ENCODE measurements around the gene EFR3B.
A peak's percentile ranks its signal among the peaks of the same experiment; 100 is the strongest.

EFR3B gene

DNA sequence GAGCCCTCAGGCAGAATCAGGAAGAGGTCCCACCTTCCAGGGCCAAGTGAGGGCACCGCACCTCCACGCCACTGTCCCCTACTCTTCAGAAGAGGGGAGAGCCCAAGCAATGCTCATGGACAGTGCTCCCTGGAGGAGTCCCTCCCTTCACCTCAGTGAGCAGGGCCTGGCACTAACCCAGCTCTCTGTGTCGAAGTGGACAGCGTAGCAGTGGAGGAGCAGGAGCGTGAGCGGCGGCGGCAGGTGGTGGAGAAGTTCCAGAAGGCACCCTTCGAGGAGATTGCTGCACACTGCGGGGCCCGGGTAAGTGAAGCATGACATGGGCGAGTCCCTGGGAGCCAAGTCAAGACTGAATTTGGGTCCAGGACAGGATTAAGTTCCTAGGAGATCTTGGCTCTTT, 109.8 kb downstream of the EFR3B start:
- Mint-ChIP-seq H3K9me3 (no peaks in the 10 kb centered on the region), H3K27me3 (ENCODE audit: low read depth, poor library complexity) (peaks cover under 1% of the 10 kb centered on the region), H3K4me1 (no peaks in the 10 kb centered on the region), H3K4me3 (no peak overlapping the region), H3K36me3 (ENCODE audit: low read depth) (peaks cover 33% of the 10 kb centered on the region), H3K27ac (no peak overlapping the region)
- DNase-seq: no peak
- TF ChIP-seq CTCF (IDR thresholded peaks at IDR 0.05): no peak

DNA sequence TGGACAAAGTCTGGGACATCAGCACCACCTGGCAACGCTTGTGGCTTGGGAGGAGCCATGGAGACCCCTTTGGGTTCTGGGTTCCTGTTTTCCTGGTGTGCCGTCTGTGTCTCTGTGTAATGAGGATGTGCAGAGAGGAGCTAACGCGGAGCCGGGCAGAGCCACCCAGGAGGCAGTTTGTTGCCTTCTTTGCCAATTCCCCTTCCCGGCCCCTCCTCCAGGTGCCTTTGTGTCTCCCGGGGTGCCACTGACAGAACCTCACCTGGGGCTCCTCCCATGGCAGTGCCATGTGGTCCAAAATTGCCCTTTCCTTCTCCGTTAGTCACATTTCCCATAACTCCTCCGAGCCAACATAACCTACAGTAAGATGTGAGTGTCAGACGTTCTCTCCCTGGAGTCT, 113.5 kb downstream of the EFR3B start:
- DNase-seq: no peak
- Mint-ChIP-seq H3K9me3 (no peaks in the 10 kb centered on the region), H3K36me3 (ENCODE audit: low read depth) (peaks cover 15% of the 10 kb centered on the region), H3K4me1 (peaks cover 9% of the 10 kb centered on the region), H3K27me3 (ENCODE audit: low read depth, poor library complexity) (peaks cover 3% of the 10 kb centered on the region), H3K4me3 (no peak overlapping the region), H3K27ac (no peak overlapping the region)
- no peak for TF ChIP-seq CTCF (IDR thresholded peaks at IDR 0.05)

DNA sequence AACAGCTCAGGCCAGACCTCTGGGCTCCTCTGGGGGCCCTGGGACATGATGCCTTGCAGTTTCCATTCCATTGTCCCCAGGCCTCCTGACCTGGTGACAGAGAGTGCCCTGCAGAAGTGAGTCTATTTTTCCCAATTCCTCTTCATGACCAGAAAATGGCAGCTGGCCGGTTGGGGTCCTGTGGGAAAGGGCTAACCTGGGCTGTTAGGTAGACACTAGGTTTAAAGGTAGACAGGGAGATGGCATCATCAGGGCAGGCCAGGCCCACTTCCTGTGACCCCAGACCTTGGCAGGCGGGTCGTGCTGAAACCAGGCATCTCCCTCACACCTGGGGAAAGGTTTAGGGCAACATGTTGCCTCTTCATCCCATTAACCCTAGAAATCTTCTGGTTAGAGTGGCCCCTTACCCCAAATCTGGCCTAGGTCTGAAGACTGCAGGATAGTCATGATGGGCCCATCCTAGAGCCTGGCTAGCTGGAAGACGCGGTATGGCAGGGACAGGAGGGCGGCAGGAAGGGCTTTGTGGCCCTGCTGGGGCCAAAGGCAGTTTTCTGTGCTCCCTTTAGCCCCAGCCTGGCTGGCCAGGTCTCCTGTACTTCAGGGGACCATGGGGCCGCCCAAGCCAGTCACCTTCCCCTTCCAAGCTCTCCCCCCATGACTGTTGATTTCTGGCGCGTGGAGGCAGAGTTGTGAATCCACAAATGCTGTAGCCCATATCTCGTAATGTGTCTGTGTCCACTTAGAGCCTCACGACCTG, 116.4 kb downstream of the EFR3B start:
- Mint-ChIP-seq H3K36me3 (ENCODE audit: low read depth) (peaks cover 15% of the 10 kb centered on the region), H3K4me3 (no peak overlapping the region), H3K4me1 (peaks cover 9% of the 10 kb centered on the region), H3K27me3 (ENCODE audit: low read depth, poor library complexity) (peaks cover 8% of the 10 kb centered on the region), H3K27ac (peak overlapping the region; percentile 59), H3K9me3 (no peaks in the 10 kb centered on the region)
- no peak for DNase-seq
- TF ChIP-seq CTCF (IDR thresholded peaks at IDR 0.05): no peak

DNA sequence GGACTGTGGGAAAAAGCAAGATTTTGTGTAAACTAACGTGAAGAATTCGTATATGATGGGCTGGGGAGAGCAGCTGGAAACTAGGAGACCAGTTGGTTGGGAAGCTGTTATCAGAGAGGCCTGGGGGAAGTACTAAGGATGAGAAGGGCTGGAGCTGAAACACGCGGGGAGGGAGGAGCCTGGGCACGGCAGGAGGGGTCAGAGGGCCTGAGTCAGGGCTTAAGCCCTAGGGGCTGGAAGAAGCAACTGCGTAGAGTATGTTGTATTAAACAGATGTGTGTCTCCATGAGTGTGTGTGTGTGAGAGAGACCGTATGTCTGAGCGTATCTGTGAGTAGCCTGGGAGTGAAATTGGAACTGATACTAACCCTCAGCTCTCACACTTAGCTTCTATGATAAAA, 118.1 kb downstream of the EFR3B start:
- DNase-seq: peak; percentile 31

DNA sequence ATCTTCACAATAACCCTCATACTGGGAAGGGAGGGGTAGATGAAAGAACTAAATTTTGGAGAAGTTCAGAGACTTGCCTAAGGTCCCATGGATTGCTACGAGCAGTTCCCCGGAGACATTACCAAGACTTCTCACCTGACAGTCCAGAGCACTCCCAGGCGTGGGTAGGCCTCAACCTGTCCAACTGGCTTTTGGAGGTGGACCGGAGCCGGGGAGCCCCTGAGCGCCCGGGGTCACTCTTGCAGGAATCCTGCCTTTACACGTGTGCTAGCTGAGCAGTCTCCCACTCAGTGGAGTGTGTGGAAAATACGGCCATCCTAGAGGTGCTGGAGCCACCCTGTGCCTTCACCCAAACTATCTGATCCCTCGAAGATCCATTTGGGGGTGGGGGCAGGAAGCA, 118.5 kb downstream of the EFR3B start:
- H3K27ac Mint-ChIP-seq: peak overlapping the region; percentile 42
- TF ChIP-seq CTCF (IDR thresholded peaks at IDR 0.05): no peak

More for the DNA sequence above, 118.1 kb downstream of the EFR3B start:
- peaks cover 7% of the 10 kb centered on the region for H3K36me3 Mint-ChIP-seq (ENCODE audit: low read depth)
- H3K27ac Mint-ChIP-seq: peak overlapping the region; percentile 3
- peaks cover 9% of the 10 kb centered on the region for H3K4me1 Mint-ChIP-seq
- no peaks in the 10 kb centered on the region for H3K9me3 Mint-ChIP-seq
- H3K27me3 Mint-ChIP-seq (ENCODE audit: low read depth, poor library complexity): peaks cover 23% of the 10 kb centered on the region
- TF ChIP-seq CTCF (IDR thresholded peaks at IDR 0.05): no peak
- no peak overlapping the region for H3K4me3 Mint-ChIP-seq

More for the DNA sequence above, 118.5 kb downstream of the EFR3B start:
- Mint-ChIP-seq H3K4me3 (no peak overlapping the region), H3K27me3 (ENCODE audit: low read depth, poor library complexity) (peaks cover 27% of the 10 kb centered on the region), H3K9me3 (no peaks in the 10 kb centered on the region), H3K36me3 (ENCODE audit: low read depth) (peaks cover 5% of the 10 kb centered on the region), H3K4me1 (peaks cover 9% of the 10 kb centered on the region)
- DNase-seq: no peak

All from nephron progenitor cell (in vitro differentiated cells).